Gastrocnemius medialis (tissue), 4 donors: ENCODE data around the gene DAPK1. TPM values are rescaled to one million over a fixed set of nuclear protein-coding genes. Genes with fewer than 3 reads are reported as not detected.
A peak's percentile ranks its signal among the peaks of the same experiment; 100 is the strongest.

ENCODE experiments used
- ATAC-seq, 2 donors: fragments of 150-250 bp; one replicate each; pipeline ENCODE4 v1.9.1; 2016
- DNase-seq, 2 donors: peaks; one replicate each; pipeline ENCODE4 v3.0.0-alpha.2; 2019
- H3K27ac ChIP-seq, 4 donors: fragments of 200-600 bp; sonication (generic); 1 replicate in 1 of 4; 2 replicates in 3 of 4; pipeline ENCODE4 v1.5.1; 2016 to 2018; ENCODE audit warnings: mild to moderate bottlenecking in 2 of 4, moderate library complexity in 1 of 4
- H3K27me3 ChIP-seq, 3 donors: fragments of 200-600 bp; sonication (generic) in 2 of 3; 1 replicate in 1 of 3; 2 replicates in 2 of 3; pipeline versions ENCODE4 v1.5.1 to v1.6.0; 2016 to 2019; ENCODE audit warnings: mild to moderate bottlenecking in 1 of 3, moderate library complexity in 1 of 3
- H3K36me3 ChIP-seq, 2 donors: fragments of 200-600 bp; sonication (generic) in 1 of 2; one replicate each; pipeline ENCODE4 v1.5.1; 2017 to 2018
- H3K4me1 ChIP-seq, 2 donors: fragments of 200-600 bp; sonication (generic) in 1 of 2; one replicate each; pipeline ENCODE4 v1.5.1; 2016 to 2017; ENCODE audit warnings: mild to moderate bottlenecking in 2 of 2
- H3K4me3 ChIP-seq, 4 donors: fragments of 200-600 bp; sonication (generic) in 3 of 4; 1 replicate in 1 of 4; 2 replicates in 3 of 4; pipeline ENCODE4 v1.5.1; 2016 to 2019; ENCODE audit warnings: mild to moderate bottlenecking in 2 of 4
- H3K9me3 ChIP-seq, 3 donors: fragments of 200-600 bp; sonication (generic) in 2 of 3; 1 replicate in 1 of 3; 2 replicates in 2 of 3; pipeline ENCODE4 v1.5.1; 2016 to 2019
- POLR2A ChIP-seq, 2 donors: fragments of 450-650 bp; IDR thresholded peaks; one replicate each; pipeline ENCODE4 v1.6.1; 2017; ENCODE audit warnings: antibody characterized with exemption in 2 of 2, mild to moderate bottlenecking in 2 of 2, moderate library complexity in 2 of 2
- in situ Hi-C, 4 donors: fragments of 200-750 bp; cut with MboI; loops; one replicate each; pipeline versions ENCODE4 v1.15.0 to v1.8.0; 2017; ENCODE audit warnings: low sequenced_read_pairs in 4 of 4
- intact Hi-C: fragments of 100-400 bp; cut with DNase I; formaldehyde crosslinking; loops from one replicate; pipeline ENCODE4 v1.15.1; 2023; ENCODE audit warnings: low total_unique reads
- total RNA-seq, 4 donors: library from RNA; depleted of rRNA; stranded (reverse); fragments of >200 nt; gene quantifications; one replicate each; pipeline versions ENCODE4 v1.1.0 to v1.2.3, GENCODE V29; 2016
- TF ChIP-seq, protein P1 (sequence below), 5 experiments: fragments of 450-650 bp in 3 of 5; fragments of 200-600 bp in 2 of 5; sonication (generic) in 2 of 5; IDR thresholded peaks in 4 of 5; conservative IDR thresholded peaks in 1 of 5; 1 replicate in 4 of 5; 2 replicates in 1 of 5; pipeline ENCODE4 v1.5.1; 2016 to 2019; ENCODE audit warnings: antibody characterized with exemption in 5 of 5, mild to moderate bottlenecking in 3 of 5, moderate library complexity in 3 of 5

DAPK1 gene
- total RNA-seq, 4 donors from 2014 or later = 1.2 to 4.3 (median 2.7) TPM

DNA sequence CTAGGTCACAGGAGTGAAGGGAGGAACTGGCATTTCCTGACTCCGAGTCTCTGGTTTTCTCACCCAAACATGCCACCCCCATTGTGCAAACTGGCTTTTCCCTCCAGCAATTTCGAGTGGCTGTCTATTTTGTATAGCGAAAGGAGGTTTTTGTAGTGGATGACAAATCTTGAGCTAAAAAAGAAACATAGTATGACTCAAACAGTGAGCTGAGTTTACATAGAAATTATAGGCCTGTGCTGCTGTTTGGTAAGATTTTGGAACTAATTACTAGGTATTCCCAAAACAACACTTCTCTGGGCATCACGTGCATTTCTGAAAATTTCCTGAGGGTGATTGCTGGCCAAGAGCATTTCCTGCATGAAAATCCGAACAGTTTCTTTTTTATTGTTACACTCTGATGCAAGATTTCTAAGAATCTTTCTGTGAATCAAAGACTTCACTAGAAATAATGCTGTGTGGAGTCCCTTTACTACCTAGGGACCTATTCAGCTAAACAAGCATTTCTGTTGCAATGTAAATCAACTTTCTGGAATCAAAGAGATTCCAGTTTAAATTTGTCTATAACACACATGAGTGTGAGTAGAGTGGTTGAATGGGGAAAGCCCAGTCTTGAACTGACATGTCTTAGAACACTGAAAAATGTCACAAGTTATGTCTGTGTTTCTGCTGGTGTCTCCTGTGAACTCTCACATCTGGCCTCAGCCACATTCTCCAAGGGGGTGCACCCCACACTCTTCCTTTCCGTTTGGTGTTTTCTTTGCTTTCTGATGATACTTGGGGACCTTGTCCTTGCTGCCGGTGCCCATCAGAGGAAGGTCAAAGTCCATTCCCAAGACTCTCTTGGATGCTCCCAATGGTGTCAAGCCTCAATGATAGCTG lies 33.3 kb upstream of the DAPK1 start:
- no peak for DNase-seq
- no peaks in the 10 kb centered on the region for H3K9me3 ChIP-seq
- H3K4me1 ChIP-seq = no peaks in the 10 kb centered on the region
- intact Hi-C loops (no loop called here), in situ Hi-C loops (no loop called here)
- H3K27me3 ChIP-seq = no peaks in the 10 kb centered on the region
- no peak for ATAC-seq
- H3K27ac ChIP-seq = peak overlapping the region in 3 of 4 donors; percentile 7 to 40 (median 37)
- TF ChIP-seq, protein P1, sequence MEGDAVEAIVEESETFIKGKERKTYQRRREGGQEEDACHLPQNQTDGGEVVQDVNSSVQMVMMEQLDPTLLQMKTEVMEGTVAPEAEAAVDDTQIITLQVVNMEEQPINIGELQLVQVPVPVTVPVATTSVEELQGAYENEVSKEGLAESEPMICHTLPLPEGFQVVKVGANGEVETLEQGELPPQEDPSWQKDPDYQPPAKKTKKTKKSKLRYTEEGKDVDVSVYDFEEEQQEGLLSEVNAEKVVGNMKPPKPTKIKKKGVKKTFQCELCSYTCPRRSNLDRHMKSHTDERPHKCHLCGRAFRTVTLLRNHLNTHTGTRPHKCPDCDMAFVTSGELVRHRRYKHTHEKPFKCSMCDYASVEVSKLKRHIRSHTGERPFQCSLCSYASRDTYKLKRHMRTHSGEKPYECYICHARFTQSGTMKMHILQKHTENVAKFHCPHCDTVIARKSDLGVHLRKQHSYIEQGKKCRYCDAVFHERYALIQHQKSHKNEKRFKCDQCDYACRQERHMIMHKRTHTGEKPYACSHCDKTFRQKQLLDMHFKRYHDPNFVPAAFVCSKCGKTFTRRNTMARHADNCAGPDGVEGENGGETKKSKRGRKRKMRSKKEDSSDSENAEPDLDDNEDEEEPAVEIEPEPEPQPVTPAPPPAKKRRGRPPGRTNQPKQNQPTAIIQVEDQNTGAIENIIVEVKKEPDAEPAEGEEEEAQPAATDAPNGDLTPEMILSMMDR (IDR thresholded peaks at IDR 0.05 in 4 of 5, conservative IDR thresholded peaks at IDR 0.05 in 1 of 5) = no peak
- no peaks in the 10 kb centered on the region for H3K36me3 ChIP-seq
- H3K4me3 ChIP-seq = no peak overlapping the region

DNA sequence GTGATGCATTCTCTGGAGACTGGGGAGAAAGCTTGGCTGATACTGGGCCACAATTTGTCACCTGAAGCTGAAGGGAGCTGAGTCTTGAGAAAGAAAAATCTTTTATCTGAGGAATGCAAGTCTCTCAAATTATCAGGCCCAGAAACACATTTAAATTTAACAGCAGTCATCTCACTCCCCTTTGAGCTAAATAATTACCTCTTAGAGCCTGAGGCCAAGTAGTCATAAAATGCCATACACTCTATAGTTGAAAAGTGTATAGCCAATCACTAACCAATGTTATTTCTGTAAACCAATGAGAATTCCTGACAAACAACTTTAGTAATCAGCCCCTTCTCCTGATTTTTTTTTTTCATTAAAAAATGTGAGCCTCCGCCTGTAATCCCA lies 32.7 kb upstream of the DAPK1 start:
- Histone ChIP-seq H3K36me3 (no peaks in the 10 kb centered on the region), H3K9me3 (no peaks in the 10 kb centered on the region), H3K4me1 (no peaks in the 10 kb centered on the region), H3K27me3 (no peaks in the 10 kb centered on the region), H3K4me3 (no peak overlapping the region), H3K27ac (no peak overlapping the region)
- ATAC-seq = no peak
- TF ChIP-seq POLR2A (IDR thresholded peaks at IDR 0.05) = no peak
- TF ChIP-seq, protein P1 (IDR thresholded peaks at IDR 0.05 in 4 of 5, conservative IDR thresholded peaks at IDR 0.05 in 1 of 5) = no peak
- no peak for DNase-seq
- in situ Hi-C loops = no loop called here
- intact Hi-C loops = no loop called here

DNA sequence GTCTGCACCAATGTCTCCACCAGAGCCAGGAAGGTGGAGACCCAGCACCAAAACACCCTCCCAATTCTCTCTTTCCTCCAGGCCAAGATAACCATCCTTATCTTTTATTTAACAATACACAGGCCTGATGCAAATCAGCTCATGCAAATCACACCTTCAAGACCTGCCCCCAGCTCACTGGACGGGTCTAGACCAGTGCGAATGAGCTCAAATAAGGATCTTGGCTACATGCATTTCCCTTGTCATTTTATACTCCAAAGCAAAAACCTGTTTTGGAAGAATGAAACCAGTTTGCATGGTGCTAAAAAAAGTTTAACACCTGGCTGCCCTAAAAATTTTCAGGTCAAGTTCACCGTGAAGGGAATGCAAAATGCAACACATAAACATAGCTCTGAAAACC lies 31.9 kb upstream of the DAPK1 start:
- H3K36me3 ChIP-seq = no peaks in the 10 kb centered on the region
- no peak overlapping the region for H3K4me3 ChIP-seq
- no peak overlapping the region for H3K27ac ChIP-seq
- no peaks in the 10 kb centered on the region for H3K27me3 ChIP-seq
- no peak for ATAC-seq
- no peak for DNase-seq
- in situ Hi-C loops = no loop called here
- TF ChIP-seq, protein P1 (IDR thresholded peaks at IDR 0.05 in 4 of 5, conservative IDR thresholded peaks at IDR 0.05 in 1 of 5) = no peak
- TF ChIP-seq POLR2A (IDR thresholded peaks at IDR 0.05) = no peak
- H3K9me3 ChIP-seq = no peaks in the 10 kb centered on the region
- intact Hi-C loops = no loop called here
- no peaks in the 10 kb centered on the region for H3K4me1 ChIP-seq

DNA sequence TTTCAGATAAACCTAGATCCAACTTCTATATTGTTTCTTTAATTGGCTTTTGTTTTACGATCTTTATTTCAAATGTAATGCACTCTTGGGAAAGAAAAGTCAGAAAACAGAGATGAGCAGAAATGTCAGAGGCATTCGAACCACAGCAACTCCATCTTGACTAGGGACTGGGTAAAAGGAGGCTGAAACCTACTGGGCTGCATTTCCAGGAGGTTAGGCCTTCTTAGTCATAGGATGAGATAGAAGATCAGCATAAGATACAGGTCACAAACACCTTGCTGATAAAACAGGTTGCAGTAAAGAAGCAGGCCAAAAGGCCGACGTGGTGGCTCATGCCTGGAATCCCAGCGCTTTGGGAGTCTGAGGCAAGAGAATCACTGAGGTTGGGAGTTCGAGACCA lies 30.5 kb upstream of the DAPK1 start:
- TF ChIP-seq, protein P1 (IDR thresholded peaks at IDR 0.05 in 4 of 5, conservative IDR thresholded peaks at IDR 0.05 in 1 of 5) = no peak
- no peak for TF ChIP-seq POLR2A (IDR thresholded peaks at IDR 0.05)
- ATAC-seq (no peak), DNase-seq (no peak)
- Histone ChIP-seq H3K27ac (no peak overlapping the region), H3K36me3 (no peaks in the 10 kb centered on the region), H3K4me1 (no peaks in the 10 kb centered on the region), H3K4me3 (no peak overlapping the region), H3K27me3 (no peaks in the 10 kb centered on the region), H3K9me3 (no peaks in the 10 kb centered on the region)
- in situ Hi-C loops (no loop called here), intact Hi-C loops (no loop called here)
